K562 (cell line): Measurements from ENCODE around the gene RGS19. TPM values are rescaled to one million over a fixed set of nuclear protein-coding genes. Genes with fewer than 3 reads are reported as not detected.

ENCODE experiments used
- ATAC-seq: fragments of 200-7000 bp; cut with Tn5 transposase; 3 replicates; pipeline ENCODE4 v1.9.1; 2020; ENCODE audit warnings: moderate library complexity
- BruUV-seq: library from RNA; stranded (reverse); fragments of 400-500 nt; replicated peaks from 2 replicates; lab custom pipeline; 2021; lab: Mats Ljungman, UMichigan
- CTCF ChIA-PET: fragments of 300-600 bp; formaldehyde crosslinking; extraction: SDS; loops from one replicate; lab custom pipeline; 2021; ENCODE audit warnings: low intra/inter-chr PET ratio; lab: Yijun Ruan, JAX
- POLR2A ChIA-PET: fragments of 300-600, 350-650 bp; sonication (Branson Sonifier 250); formaldehyde crosslinking; extraction: SDS; loops from one replicate; lab custom pipeline; 2021; ENCODE audit warnings: antibody characterized with exemption, inconsistent platforms; lab: Yijun Ruan, JAX
- DNase-seq, 4 experiments: peaks; one replicate each; pipeline versions ENCODE4 v3.0.0 to v3.0.0-alpha.2; 2011 to 2018; ENCODE audit warnings: low spot score in 3 of 4, mixed read lengths in 3 of 4; ENCODE audit errors: extremely low read depth in 1 of 4
- FAIRE-seq: peaks from 2 replicates; lab custom pipeline; 2011; peaks lifted over from hg19 to GRCh38; lab: Jason Lieb, UNC
- H2AFZ ChIP-seq: 2 replicates; pipeline ENCODE4 v1.6.0; 2011; ENCODE audit warnings: low read depth, low read length, control low read depth, inconsistent platforms
- H3K27ac ChIP-seq: fragments of 200-600 bp; 3 replicates; pipeline ENCODE4 v1.8.0; 2011; ENCODE audit warnings: low read depth, mild to moderate bottlenecking, control low read depth, inconsistent platforms, low read length, moderate library complexity, mixed read lengths; ENCODE audit errors: extremely low read depth
- H3K27me3 ChIP-seq, 2 experiments: fragments of 300-600 bp in 1 of 2; 2 replicates in 1 of 2; 3 replicates in 1 of 2; pipeline versions ENCODE4 v1.6.0 to v1.8.0; 2011; ENCODE audit warnings: inconsistent platforms in 2 of 2, low read length in 2 of 2, mild to moderate bottlenecking in 1 of 2, mixed read lengths in 1 of 2, moderate library complexity in 1 of 2; ENCODE audit not compliant: control insufficient read depth in 2 of 2, insufficient read depth in 2 of 2
- H3K36me3 ChIP-seq: fragments of 300-600 bp; 3 replicates; pipeline ENCODE4 v1.8.0; 2011; ENCODE audit warnings: mild to moderate bottlenecking, low read length, inconsistent platforms; ENCODE audit not compliant: control insufficient read depth, insufficient read depth
- H3K4me1 ChIP-seq, 2 experiments: fragments of 200-600 bp in 1 of 2; replicated peaks in 1 of 2; 2 replicates in 1 of 2; 3 replicates in 1 of 2; pipeline versions ENCODE4 v1.5.1 to v1.8.0; 2011; ENCODE audit warnings: inconsistent platforms in 2 of 2, low read length in 2 of 2, mild to moderate bottlenecking in 1 of 2, mixed read lengths in 1 of 2, moderate library complexity in 1 of 2; ENCODE audit not compliant: control insufficient read depth in 2 of 2, insufficient read depth in 2 of 2
- H3K4me2 ChIP-seq: 2 replicates; pipeline ENCODE4 v1.6.1; 2011; ENCODE audit warnings: low read length, control low read depth, inconsistent platforms, mixed read lengths; ENCODE audit not compliant: insufficient read depth
- H3K4me3 ChIP-seq: fragments of 200-600 bp; sonication (generic), shearing (Covaris generic); 2 replicates; pipeline ENCODE4 v1.5.1; 2016; ENCODE audit warnings: control low read depth, inconsistent platforms
- H3K79me2 ChIP-seq: fragments of 200-600 bp; 3 replicates; pipeline ENCODE4 v1.8.0; 2011; ENCODE audit warnings: low read length, inconsistent platforms; ENCODE audit not compliant: control insufficient read depth, insufficient read depth
- H3K9ac ChIP-seq, 2 experiments: 2 replicates each; pipeline versions ENCODE4 v1.6.0 to v1.6.1; 2011; ENCODE audit warnings: low read depth in 2 of 2, low read length in 2 of 2, control low read depth in 1 of 2, inconsistent platforms in 1 of 2, mild to moderate bottlenecking in 1 of 2, mixed read lengths in 1 of 2; ENCODE audit not compliant: insufficient read depth in 1 of 2
- H3K9me1 ChIP-seq: one replicate; pipeline ENCODE4 v1.6.0; 2011; ENCODE audit warnings: inconsistent platforms, mild to moderate bottlenecking, low read length, moderate library complexity; ENCODE audit not compliant: control insufficient read depth, insufficient read depth
- H3K9me3 ChIP-seq: replicated peaks from 2 replicates; pipeline ENCODE4 v1.5.1; 2011; ENCODE audit warnings: low read depth, low read length, inconsistent platforms; ENCODE audit not compliant: control insufficient read depth, insufficient read depth
- H4K20me1 ChIP-seq: replicated peaks from 2 replicates; pipeline ENCODE4 v1.6.1; 2011; ENCODE audit warnings: low read length, inconsistent platforms, mixed read lengths; ENCODE audit not compliant: control insufficient read depth, insufficient read depth
- CUX1 ChIP-seq: fragments of 200-800 bp; sonication (Bioruptor generic); IDR thresholded peaks from 2 replicates; pipeline ENCODE4 v1.6.1; 2016; ENCODE audit warnings: missing genetic modification characterization, missing compliant biosample characterization
- HNRNPLL ChIP-seq: fragments of 200-400 bp; formaldehyde crosslinking; IDR thresholded peaks from 2 replicates; pipeline ENCODE4 v1.6.1; 2017; ENCODE audit warnings: low read length, low read depth, mild to moderate bottlenecking; ENCODE audit not compliant: poor library complexity, severe bottlenecking
- RBFOX2 ChIP-seq: fragments of 200-400 bp; formaldehyde crosslinking; IDR thresholded peaks from 2 replicates; pipeline ENCODE4 v1.6.1; 2017; ENCODE audit warnings: low read depth, mild to moderate bottlenecking, low read length, moderate library complexity
- SIX5 ChIP-seq, 2 experiments: IDR thresholded peaks; 2 replicates each; pipeline ENCODE4 v1.6.1; 2011; ENCODE audit warnings: low read length in 2 of 2, borderline replicate concordance in 1 of 2, low read depth in 1 of 2, mild to moderate bottlenecking in 1 of 2, moderate library complexity in 1 of 2; ENCODE audit not compliant: insufficient read depth in 1 of 2
- THRAP3 ChIP-seq: fragments of 450-650 bp; IDR thresholded peaks from 2 replicates; pipeline ENCODE4 v1.6.1; 2016; ENCODE audit warnings: mild to moderate bottlenecking, inconsistent platforms, borderline replicate concordance
- ZBTB1 ChIP-seq: sonication (generic); formaldehyde crosslinking; IDR thresholded peaks from 2 replicates; pipeline ENCODE4 v1.8.1; 2023; ENCODE audit warnings: missing genetic modification reagents, low read depth, mild to moderate bottlenecking, borderline replicate concordance
- ZNF121 ChIP-seq: sonication (generic); formaldehyde crosslinking; conservative IDR thresholded peaks from 2 replicates; pipeline ENCODE4 v1.8.0; 2022; ENCODE audit warnings: missing genetic modification reagents
- ZNF436 ChIP-seq: fragments of 250-450, 450-650 bp; sonication (Bioruptor Pico); formaldehyde crosslinking; IDR thresholded peaks from 2 replicates; pipeline ENCODE4 v1.7.0; 2020; ENCODE audit warnings: mild to moderate bottlenecking
- ZNF592 ChIP-seq: fragments of 450-650 bp; IDR thresholded peaks from 2 replicates; pipeline ENCODE4 v1.6.1; 2017; ENCODE audit warnings: antibody characterized with exemption, mild to moderate bottlenecking
- WGBS: fragments of 100-300 bp; shearing (Covaris generic); methylation state at CpG from one replicate; pipeline ENCODE4 v1.1.6; 2016; ENCODE audit warnings: low coverage, mixed read lengths; ENCODE audit not compliant: insufficient coverage; ENCODE audit errors: missing lambda C conversion rate; 5-methylcytosine and 5-hydroxymethylcytosine counted together
- in situ Hi-C: fragments of 300-500 bp; cut with MboI; formaldehyde crosslinking; loops from 4 replicates; pipeline ENCODE4 v1.15.0; 2018; ENCODE audit warnings: inconsistent platforms, mixed read lengths
- intact Hi-C: fragments of 100-400 bp; cut with micrococcal nuclease; formaldehyde crosslinking; loops from 2 replicates; pipeline ENCODE4 v1.14.2; 2022
- polyA plus RNA-seq, 8 experiments: library from polyadenylated mRNA; depleted of rRNA in 4 of 8; stranded (reverse) in 5 of 8; unstranded in 3 of 8; fragments of >200 nt; fragmentation: Nextera tagmentation in 2 of 8; fragmentation: Illumina TruSeq in 1 of 8; extraction: Ambion mirVana in 2 of 8; extraction: Trizol in 1 of 8; gene quantifications; 2 replicates each; pipeline versions ENCODE4 v1.2.1 to v1.2.3, GENCODE V29; 2011 to 2014; ENCODE audit warnings: inconsistent platforms in 1 of 8, missing spikeins in 1 of 8
- total RNA-seq, 7 experiments: library from RNA; depleted of rRNA in 6 of 7; stranded (reverse); fragments of >200 nt in 6 of 7; fragmentation: Illumina TruSeq in 2 of 7; extraction: Trizol in 2 of 7; gene quantifications; 2 replicates each; pipeline versions ENCODE4 v1.2.1 to v1.2.3, GENCODE V29; 2011 to 2021; ENCODE audit warnings: low replicate concordance in 1 of 7

The RGS19 gene
- total and polyA plus RNA-seq, 9 of the 15 experiments (the other 6 are each of a cell fraction or from before 2014, with no cell fraction given) = 0.41 to 23.7 (median 14.6) TPM

GRCh38 chr20:64102647-64103354, 23.5 kb upstream of the RGS19 start:
- peak overlapping the region; percentile 46; the same call in 1 of the 2 replicates for H3K4me3 ChIP-seq
- no peak overlapping the region for H3K27ac ChIP-seq
- H3K79me2 ChIP-seq = no peaks in the 10 kb centered on the region
- CTCF ChIA-PET = interaction anchor here (1.3 kb wide), 1 partner anchor 18 kb away, joined by 5 read pairs; no protein-coding TSS in a partner anchor
- in situ Hi-C loops (no loop called here), intact Hi-C loops (no loop called here)
- H3K36me3 ChIP-seq = no peaks in the 10 kb centered on the region
- DNase-seq (peak in 2 of 4 experiments; percentile 32 to 33), FAIRE-seq (no peak), ATAC-seq (peak; percentile 25)
- H4K20me1 ChIP-seq = peaks cover 16% of the 10 kb centered on the region
- peaks cover 2% of the 10 kb centered on the region for H3K9me1 ChIP-seq
- H2AFZ ChIP-seq = peak overlapping the region; percentile 79; the same call in 1 of the 2 replicates
- 5% methylated on average over 16 of the region's 30 CpGs for WGBS
- POLR2A ChIA-PET = no interaction called here
- H3K27me3 ChIP-seq = peaks cover 53 to 89% of the 10 kb centered on the region in 2 experiments
- H3K9me3 ChIP-seq = no peaks in the 10 kb centered on the region
- H3K4me1 ChIP-seq = peaks cover 0 to 51% of the 10 kb centered on the region in 2 experiments; a peak in 4 of 5 replicates
- peak overlapping the region in 1 of 2 experiments; percentile 86; a peak in 2 of 4 replicates for H3K9ac ChIP-seq
- peak overlapping the region; percentile 58; the same call in 1 of the 2 replicates for H3K4me2 ChIP-seq
- no TSS peak for BruUV-seq
- TF ChIP-seq ZNF121 (CRISPR knock-in tag) (peak; percentile 95), SIX5 (IDR thresholded peaks at IDR 0.05; ENCODE audit: borderline replicate concordance in 1 of 2, insufficient read depth in 1 of 2, low read depth in 1 of 2, low read length in 2 of 2) (no peak), RBFOX2 (0 out of 2 replicates have a peak, but pooled peaks have one; percentile 7), ZNF436 (no peak), ZNF592 (no peak), CUX1 (CRISPR knock-in tag) (no peak), THRAP3 (no peak), ZBTB1 (CRISPR knock-in tag) (no peak), HNRNPLL (peak; percentile 19)
